ENCODE measurements around the gene CFAP44. TPM values are rescaled to one million over a fixed set of nuclear protein-coding genes. Genes with fewer than 3 reads are reported as not detected.

Gene CFAP44
- total RNA-seq, 1 donor from 2014 or later = 2.2 TPM

GRCh38 chr3:113404637-113405036, 36.7 kb downstream of the CFAP44 start:
- no peak for DNase-seq (ENCODE audit: missing footprints)
- ATAC-seq = no peak
- intact Hi-C loops (cut with DNase I) = no loop called here

Small RNA genes within 50 kb of the gene (microRNA-seq; reads per million reads assigned to microRNA genes)
- not detected for gene MIR8076

Other genes starting within 250 kb of the CFAP44 start
- gene BOC, start 229.9 kb downstream of the CFAP44 start, total RNA-seq = 7.1 TPM
- gene SPICE1, start 73.7 kb upstream of the CFAP44 start, total RNA-seq = 6.1 TPM
- 0.62 TPM for gene SIDT1, start 91.1 kb upstream of the CFAP44 start, total RNA-seq